Endothelial cell of umbilical vein (primary cell): Measurements from ENCODE around the gene GPRIN2. TPM values are rescaled to one million over a fixed set of nuclear protein-coding genes. Genes with fewer than 3 reads are reported as not detected.

ENCODE experiments used
- BruUV-seq: library from RNA; stranded (reverse); fragments of 400-500 nt; replicated peaks from 2 replicates; lab custom pipeline; 2021; lab: Mats Ljungman, UMichigan
- CTCF ChIA-PET: fragments of 300-600, 350-600 bp; sonication (Branson Sonifier 250); formaldehyde crosslinking; loops from one replicate; lab custom pipeline; 2021; ENCODE audit warnings: antibody characterized with exemption, inconsistent platforms; lab: Charles Lee
- POLR2A ChIA-PET: fragments of 300-600, 350-600 bp; sonication (Branson Sonifier 250); formaldehyde crosslinking; loops from one replicate; lab custom pipeline; 2021; ENCODE audit warnings: antibody characterized with exemption, inconsistent platforms; lab: Charles Lee
- DNase-seq: peaks from one replicate; pipeline ENCODE4 v3.0.0-alpha.2; 2011; ENCODE audit warnings: low read depth, low spot score
- FAIRE-seq: peaks from 2 replicates; lab custom pipeline; 2011; peaks lifted over from hg19 to GRCh38; lab: Jason Lieb, UNC
- H2AFZ ChIP-seq: 2 replicates; pipeline ENCODE4 v1.6.0; 2012; ENCODE audit warnings: low read depth, low read length, control low read depth, inconsistent platforms
- H3K27ac ChIP-seq: 2 replicates; pipeline ENCODE4 v1.5.1; 2011; ENCODE audit warnings: low read depth, mild to moderate bottlenecking, control low read depth, low read length, moderate library complexity; ENCODE audit not compliant: insufficient read depth
- H3K27me3 ChIP-seq, 2 experiments: 2 replicates each; pipeline versions ENCODE4 v1.6.0 to v1.6.1; 2011; ENCODE audit warnings: low read length in 2 of 2, mixed read lengths in 1 of 2; ENCODE audit not compliant: control insufficient read depth in 2 of 2, insufficient read depth in 2 of 2
- H3K36me3 ChIP-seq, 2 experiments: 2 replicates in 1 of 2; 3 replicates in 1 of 2; pipeline ENCODE4 v1.5.1; 2011; ENCODE audit warnings: low read length in 2 of 2, mild to moderate bottlenecking in 1 of 2, moderate library complexity in 1 of 2; ENCODE audit not compliant: control insufficient read depth in 2 of 2, insufficient read depth in 2 of 2; ENCODE audit errors: extremely low read depth in 1 of 2
- H3K4me1 ChIP-seq: 3 replicates; pipeline ENCODE4 v1.5.1; 2011; ENCODE audit warnings: mild to moderate bottlenecking, low read length; ENCODE audit not compliant: control insufficient read depth, insufficient read depth; ENCODE audit errors: extremely low read depth
- H3K4me2 ChIP-seq: 2 replicates; pipeline ENCODE4 v1.6.1; 2011; ENCODE audit warnings: low read length, control low read depth, mixed read lengths; ENCODE audit not compliant: insufficient read depth
- H3K4me3 ChIP-seq, 3 experiments: fragments of 200-600 bp in 1 of 3; sonication (generic), shearing (Covaris generic) in 1 of 3; replicated peaks in 1 of 3; 2 replicates each; pipeline ENCODE4 v1.5.1; 2011 to 2016; ENCODE audit warnings: control low read depth in 3 of 3, low read length in 3 of 3, mild to moderate bottlenecking in 2 of 3, inconsistent platforms in 1 of 3, low read depth in 1 of 3, moderate library complexity in 1 of 3; ENCODE audit not compliant: insufficient read depth in 1 of 3
- H3K79me2 ChIP-seq: 2 replicates; pipeline ENCODE4 v1.6.0; 2012; ENCODE audit warnings: low read length, inconsistent platforms; ENCODE audit not compliant: control insufficient read depth, insufficient read depth
- H3K9ac ChIP-seq: replicated peaks from 2 replicates; pipeline ENCODE3; 2011; ENCODE audit warnings: low read length, control low read depth; ENCODE audit not compliant: insufficient read depth; ENCODE audit errors: extremely low read depth
- H3K9me1 ChIP-seq: replicated peaks from 3 replicates; pipeline ENCODE4 v1.6.0; 2011; ENCODE audit warnings: mild to moderate bottlenecking, low read length; ENCODE audit not compliant: control insufficient read depth, insufficient read depth; ENCODE audit errors: extremely low read depth
- H3K9me3 ChIP-seq: replicated peaks from 2 replicates; pipeline ENCODE4 v1.5.1; 2012; ENCODE audit warnings: low read length, inconsistent platforms; ENCODE audit not compliant: control insufficient read depth, insufficient read depth
- H4K20me1 ChIP-seq: replicated peaks from 2 replicates; pipeline ENCODE3; 2011; ENCODE audit warnings: mild to moderate bottlenecking, low read length; ENCODE audit not compliant: control insufficient read depth, insufficient read depth; ENCODE audit errors: extremely low read depth
- EZH2 ChIP-seq: IDR thresholded peaks from 2 replicates; pipeline ENCODE4 v1.6.1; 2012; ENCODE audit warnings: borderline replicate concordance, low read depth, mild to moderate bottlenecking, moderate library complexity, low read length, inconsistent platforms; ENCODE audit not compliant: severe bottlenecking
- FOS ChIP-seq: IDR thresholded peaks from 2 replicates; pipeline ENCODE4 v1.6.1; 2011; ENCODE audit warnings: mild to moderate bottlenecking, low read length, moderate library complexity, borderline replicate concordance; ENCODE audit not compliant: insufficient read depth
- GATA2 ChIP-seq: IDR thresholded peaks from 2 replicates; pipeline ENCODE4 v1.7.0; 2011; ENCODE audit warnings: low read depth, mild to moderate bottlenecking, moderate library complexity, mixed read lengths, low read length; ENCODE audit not compliant: insufficient read length, insufficient read depth
- JUN ChIP-seq: IDR thresholded peaks from 2 replicates; pipeline ENCODE4 v1.6.1; 2011; ENCODE audit warnings: borderline replicate concordance, low read depth; ENCODE audit not compliant: insufficient read length, insufficient read depth
- MYC ChIP-seq: IDR thresholded peaks from one replicate; pipeline ENCODE4 v1.6.1; 2011; ENCODE audit warnings: mild to moderate bottlenecking, low read depth, low read length
- POLR2A ChIP-seq: IDR thresholded peaks from 2 replicates; pipeline ENCODE4 v1.6.1; 2012; ENCODE audit warnings: low read depth, mild to moderate bottlenecking, control low read depth, low read length
- POLR2AphosphoS5 ChIP-seq: IDR thresholded peaks from 2 replicates; pipeline ENCODE4 v1.6.1; 2012; ENCODE audit warnings: low read depth, mild to moderate bottlenecking, control low read depth, low read length, moderate library complexity; ENCODE audit not compliant: insufficient read depth
- dilution Hi-C: fragments of 300-500 bp; cut with MboI; formaldehyde crosslinking; loops from one replicate; pipeline ENCODE4 v1.15.0; 2019; ENCODE audit warnings: low sequenced_read_pairs; ENCODE audit not compliant: extremely low pct_ligation_motif_present
- intact Hi-C: fragments of 100-400 bp; cut with micrococcal nuclease; formaldehyde crosslinking; loops from one replicate; pipeline ENCODE4 v1.10.0; 2022
- polyA plus RNA-seq, 4 experiments: library from polyadenylated mRNA; depleted of rRNA in 3 of 4; stranded (reverse) in 3 of 4; unstranded in 1 of 4; fragments of >200 nt; gene quantifications; 2 replicates each; pipeline versions ENCODE4 v1.2.1 to v1.2.3, GENCODE V29; 2011 to 2012; ENCODE audit warnings: missing spikeins in 1 of 4
- total RNA-seq: library from RNA; stranded (reverse); gene quantifications from 2 replicates; pipeline ENCODE4 v1.2.3, GENCODE V29; 2021
- TF ChIP-seq, protein P1 (sequence below): IDR thresholded peaks from 2 replicates; pipeline ENCODE4 v1.6.1; 2011; ENCODE audit not compliant: insufficient read depth, insufficient read length
- TF ChIP-seq, protein P2 (sequence below), 2 donors: IDR thresholded peaks; 1 replicate in 1 of 2; 2 replicates in 1 of 2; pipeline ENCODE4 v1.5.1; 2011; ENCODE audit warnings: low read length in 2 of 2, mild to moderate bottlenecking in 2 of 2, moderate library complexity in 2 of 2, control low read depth in 1 of 2, inconsistent platforms in 1 of 2, low read depth in 1 of 2; ENCODE audit not compliant: insufficient read depth in 1 of 2; ENCODE audit errors: extremely low read depth in 1 of 2

Gene GPRIN2
- total and polyA plus RNA-seq, 2 donors (not counting 3 experiments of a cell fraction or from before 2014, with no cell fraction given) = not detected

DNA sequence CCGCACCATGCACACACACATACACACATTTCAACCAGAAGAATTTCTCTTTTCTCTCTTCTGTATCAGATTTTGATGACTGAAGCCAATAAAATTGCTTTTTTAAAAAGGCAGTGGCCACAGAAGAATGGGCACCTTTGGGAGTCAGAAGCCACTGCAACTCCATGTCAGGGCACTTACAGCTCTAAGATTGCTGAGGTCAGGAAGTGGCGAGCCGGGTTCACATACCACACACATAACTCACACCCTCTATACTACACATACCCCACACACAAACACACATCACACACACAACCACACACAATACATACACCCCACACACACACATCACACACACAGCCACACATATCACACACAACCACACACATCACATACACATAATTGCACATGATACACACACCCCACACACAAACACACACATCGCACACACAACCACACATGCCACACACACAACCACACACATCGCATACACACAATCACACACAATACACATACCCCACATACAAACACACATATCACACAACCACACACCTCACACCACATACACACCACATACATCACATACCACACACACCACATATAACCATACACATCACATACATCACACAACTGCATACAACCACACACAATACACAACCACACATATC is 31.2 kb downstream of the GPRIN2 start:
- intact Hi-C loops = no loop called here
- Histone ChIP-seq H2AFZ (no peak overlapping the region), H3K4me3 (no peak overlapping the region), H3K9me3 (no peaks in the 10 kb centered on the region), H4K20me1 (no peaks in the 10 kb centered on the region), H3K79me2 (no peaks in the 10 kb centered on the region), H3K27ac (no peak overlapping the region), H3K27me3 (no peaks in the 10 kb centered on the region), H3K4me2 (no peak overlapping the region), H3K36me3 (no peaks in the 10 kb centered on the region), H3K9ac (no peak overlapping the region), H3K9me1 (no peaks in the 10 kb centered on the region), H3K4me1 (no peaks in the 10 kb centered on the region)
- FAIRE-seq (no peak), DNase-seq (peak; percentile 46)
- dilution Hi-C loops = no loop called here
- POLR2A ChIA-PET = no interaction called here
- CTCF ChIA-PET = no interaction called here
- no TSS peak for BruUV-seq
- TF ChIP-seq MYC = no peak
- TF ChIP-seq EZH2 = no peak
- no peak for TF ChIP-seq POLR2A
- no peak for TF ChIP-seq GATA2
- TF ChIP-seq, protein P1, sequence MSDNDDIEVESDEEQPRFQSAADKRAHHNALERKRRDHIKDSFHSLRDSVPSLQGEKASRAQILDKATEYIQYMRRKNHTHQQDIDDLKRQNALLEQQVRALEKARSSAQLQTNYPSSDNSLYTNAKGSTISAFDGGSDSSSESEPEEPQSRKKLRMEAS = no peak
- TF ChIP-seq, protein P2, sequence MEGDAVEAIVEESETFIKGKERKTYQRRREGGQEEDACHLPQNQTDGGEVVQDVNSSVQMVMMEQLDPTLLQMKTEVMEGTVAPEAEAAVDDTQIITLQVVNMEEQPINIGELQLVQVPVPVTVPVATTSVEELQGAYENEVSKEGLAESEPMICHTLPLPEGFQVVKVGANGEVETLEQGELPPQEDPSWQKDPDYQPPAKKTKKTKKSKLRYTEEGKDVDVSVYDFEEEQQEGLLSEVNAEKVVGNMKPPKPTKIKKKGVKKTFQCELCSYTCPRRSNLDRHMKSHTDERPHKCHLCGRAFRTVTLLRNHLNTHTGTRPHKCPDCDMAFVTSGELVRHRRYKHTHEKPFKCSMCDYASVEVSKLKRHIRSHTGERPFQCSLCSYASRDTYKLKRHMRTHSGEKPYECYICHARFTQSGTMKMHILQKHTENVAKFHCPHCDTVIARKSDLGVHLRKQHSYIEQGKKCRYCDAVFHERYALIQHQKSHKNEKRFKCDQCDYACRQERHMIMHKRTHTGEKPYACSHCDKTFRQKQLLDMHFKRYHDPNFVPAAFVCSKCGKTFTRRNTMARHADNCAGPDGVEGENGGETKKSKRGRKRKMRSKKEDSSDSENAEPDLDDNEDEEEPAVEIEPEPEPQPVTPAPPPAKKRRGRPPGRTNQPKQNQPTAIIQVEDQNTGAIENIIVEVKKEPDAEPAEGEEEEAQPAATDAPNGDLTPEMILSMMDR (IDR thresholded peaks at IDR 0.05; ENCODE audit: extremely low read depth in 1 of 2, insufficient read depth in 1 of 2, low read depth in 1 of 2, low read length in 2 of 2) = no peak
- no peak for TF ChIP-seq FOS
- TF ChIP-seq POLR2AphosphoS5 = no peak
- no peak for TF ChIP-seq JUN
